WTC11 (cell line): Measurements from ENCODE around the gene LPP.

Source experiments
- ZNF671 ChIP-seq: fragments of 250-450 bp; sonication (Bioruptor Pico); IDR thresholded peaks from 2 replicates; pipeline ENCODE4 v1.8.0; 2021; ENCODE audit warnings: mild to moderate bottlenecking
- TF ChIP-seq, protein P1 (sequence below): sonication (generic); formaldehyde crosslinking; IDR thresholded peaks from 2 replicates; pipeline ENCODE4 v1.8.0; 2022; ENCODE audit warnings: mild to moderate bottlenecking, missing genetic modification reagents

DNA sequence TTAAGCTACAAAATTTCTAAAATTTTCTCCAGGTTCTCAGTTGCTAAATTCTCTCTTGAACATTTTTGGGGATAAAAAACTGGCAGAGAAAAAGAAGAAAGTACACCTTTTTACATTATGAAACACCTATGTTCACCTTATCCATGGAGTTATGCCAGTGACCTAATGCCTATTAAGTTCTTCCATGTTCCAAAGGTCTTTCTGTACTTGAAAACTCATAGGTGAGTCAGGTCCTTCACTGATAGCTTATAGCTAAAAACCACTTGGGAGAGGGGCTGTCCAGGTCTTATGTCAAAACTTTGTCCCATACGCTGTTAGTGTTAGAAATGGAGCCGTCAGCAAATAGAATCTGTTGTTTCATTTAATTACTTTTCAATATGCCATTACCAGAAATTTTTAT, 530.3 kb downstream of the LPP start:
- TF ChIP-seq, protein P1, sequence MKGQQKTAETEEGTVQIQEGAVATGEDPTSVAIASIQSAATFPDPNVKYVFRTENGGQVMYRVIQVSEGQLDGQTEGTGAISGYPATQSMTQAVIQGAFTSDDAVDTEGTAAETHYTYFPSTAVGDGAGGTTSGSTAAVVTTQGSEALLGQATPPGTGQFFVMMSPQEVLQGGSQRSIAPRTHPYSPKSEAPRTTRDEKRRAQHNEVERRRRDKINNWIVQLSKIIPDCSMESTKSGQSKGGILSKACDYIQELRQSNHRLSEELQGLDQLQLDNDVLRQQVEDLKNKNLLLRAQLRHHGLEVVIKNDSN (CRISPR knock-in tag), result no peak
- TF ChIP-seq ZNF671 (CRISPR knock-in tag), result no peak
